Colonic mucosa (tissue), 4 donors: ENCODE measurements around the gene TMEM135. TPM values are rescaled to one million over a fixed set of nuclear protein-coding genes. Genes with fewer than 3 reads are reported as not detected.
"Not testable (repeated sequence)": the region's sequence is repeated elsewhere in the genome, so short reads cannot be mapped to it uniquely, and the experiment has no call there.

Source experiments
- DNase-seq: peaks from one replicate; pipeline ENCODE4 v3.0.0-alpha.2; 2020
- H3K27ac ChIP-seq: fragments of 200-600 bp; one replicate; pipeline ENCODE4 v1.8.0; 2021
- H3K27me3 ChIP-seq: fragments of 200-600 bp; one replicate; pipeline ENCODE4 v1.8.0; 2021
- H3K36me3 ChIP-seq: fragments of 200-600 bp; one replicate; pipeline ENCODE4 v1.8.0; 2021
- H3K4me1 ChIP-seq: fragments of 200-600 bp; one replicate; pipeline ENCODE4 v1.8.0; 2021; ENCODE audit warnings: mild to moderate bottlenecking
- H3K4me3 ChIP-seq: fragments of 200-600 bp; one replicate; pipeline ENCODE4 v1.8.0; 2021
- H3K9ac ChIP-seq, 2 donors: one replicate each; pipeline ENCODE4 v1.7.0; 2013; ENCODE audit warnings: control low read depth in 2 of 2, low read depth in 2 of 2, low read length in 2 of 2
- H3K9me3 ChIP-seq: fragments of 200-600 bp; one replicate; pipeline ENCODE4 v1.8.0; 2021
- intact Hi-C: fragments of 100-400 bp; cut with DNase I; formaldehyde crosslinking; loops from one replicate; pipeline ENCODE4 v1.14.1; 2022
- total RNA-seq, 2 donors: library from RNA; stranded (reverse); fragmentation: NEBNext Ultra II Directional in 1 of 2; extraction: Animal tissue kit (Norgen Biotek cat#: 25700) in 1 of 2; gene quantifications; one replicate each; pipeline ENCODE4 v1.2.1, GENCODE V29; 2021
- TF ChIP-seq, protein P1 (sequence below): fragments of 200-600 bp; IDR thresholded peaks from one replicate; pipeline ENCODE4 v1.8.0; 2022; ENCODE audit warnings: antibody characterized with exemption, mild to moderate bottlenecking
- donor health status: healthy.
- donor health status: DM: no; HTN: no; CAD: no.
- donor health status: DM: no; HTN: no; CAD: no.

Gene TMEM135
- total RNA-seq, 2 donors from 2014 or later: 28.8 to 41.4 TPM

DNA sequence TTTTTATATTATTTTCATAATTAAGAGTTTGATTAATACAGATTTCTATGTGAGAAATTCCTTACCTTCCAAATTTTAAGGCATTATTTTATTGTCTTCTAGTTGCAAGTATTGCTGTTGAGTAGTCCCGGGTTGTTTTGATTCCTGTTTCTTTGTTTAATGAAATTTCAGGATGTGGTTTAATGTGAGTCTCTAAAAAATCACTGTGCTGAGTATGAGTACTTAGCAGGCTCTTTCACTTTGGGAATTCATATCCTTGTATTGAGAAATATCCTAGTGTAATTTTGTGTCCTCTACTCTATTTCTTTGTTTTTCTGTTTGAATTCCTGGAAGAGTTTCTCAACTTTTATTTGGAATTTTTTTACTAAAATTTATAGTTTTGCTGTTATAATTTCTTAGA is 113.2 kb downstream of the TMEM135 start:
- TF ChIP-seq, protein P1, sequence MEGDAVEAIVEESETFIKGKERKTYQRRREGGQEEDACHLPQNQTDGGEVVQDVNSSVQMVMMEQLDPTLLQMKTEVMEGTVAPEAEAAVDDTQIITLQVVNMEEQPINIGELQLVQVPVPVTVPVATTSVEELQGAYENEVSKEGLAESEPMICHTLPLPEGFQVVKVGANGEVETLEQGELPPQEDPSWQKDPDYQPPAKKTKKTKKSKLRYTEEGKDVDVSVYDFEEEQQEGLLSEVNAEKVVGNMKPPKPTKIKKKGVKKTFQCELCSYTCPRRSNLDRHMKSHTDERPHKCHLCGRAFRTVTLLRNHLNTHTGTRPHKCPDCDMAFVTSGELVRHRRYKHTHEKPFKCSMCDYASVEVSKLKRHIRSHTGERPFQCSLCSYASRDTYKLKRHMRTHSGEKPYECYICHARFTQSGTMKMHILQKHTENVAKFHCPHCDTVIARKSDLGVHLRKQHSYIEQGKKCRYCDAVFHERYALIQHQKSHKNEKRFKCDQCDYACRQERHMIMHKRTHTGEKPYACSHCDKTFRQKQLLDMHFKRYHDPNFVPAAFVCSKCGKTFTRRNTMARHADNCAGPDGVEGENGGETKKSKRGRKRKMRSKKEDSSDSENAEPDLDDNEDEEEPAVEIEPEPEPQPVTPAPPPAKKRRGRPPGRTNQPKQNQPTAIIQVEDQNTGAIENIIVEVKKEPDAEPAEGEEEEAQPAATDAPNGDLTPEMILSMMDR: no peak
- Histone ChIP-seq H3K36me3 (no peaks in the 10 kb centered on the region), H3K9ac (no peak overlapping the region), H3K9me3 (no peaks in the 10 kb centered on the region), H3K27ac (no peak overlapping the region), H3K4me1 (no peaks in the 10 kb centered on the region), H3K4me3 (no peak overlapping the region), H3K27me3 (no peaks in the 10 kb centered on the region)
- intact Hi-C loops: no loop called here
- DNase-seq: no peak

DNA sequence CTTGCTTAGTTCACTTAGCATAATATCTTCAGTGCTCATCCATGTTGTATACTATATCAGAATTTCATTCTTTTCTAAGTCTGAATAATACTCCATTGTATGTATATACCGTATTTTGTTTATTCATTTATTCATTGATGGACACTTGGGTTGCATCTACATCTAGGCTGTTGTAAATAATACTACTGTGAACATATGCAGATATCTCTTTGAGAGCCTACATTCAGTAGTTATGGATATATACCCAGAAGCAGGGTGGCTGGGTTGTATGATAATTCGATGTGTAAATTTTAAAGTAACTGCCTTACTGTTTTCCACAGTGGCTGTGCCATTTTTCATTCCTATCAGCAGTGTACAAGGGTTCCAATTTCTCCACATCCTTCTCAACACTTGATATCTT is 116.5 kb downstream of the TMEM135 start:
- Histone ChIP-seq H3K4me1 (no peaks in the 10 kb centered on the region), H3K9me3 (no peaks in the 10 kb centered on the region), H3K9ac (no peak overlapping the region), H3K27me3 (no peaks in the 10 kb centered on the region), H3K4me3 (no peak overlapping the region), H3K27ac (no peak overlapping the region), H3K36me3 (no peaks in the 10 kb centered on the region)
- no peak for DNase-seq
- TF ChIP-seq, protein P1: no peak
- intact Hi-C loops: no loop called here

DNA sequence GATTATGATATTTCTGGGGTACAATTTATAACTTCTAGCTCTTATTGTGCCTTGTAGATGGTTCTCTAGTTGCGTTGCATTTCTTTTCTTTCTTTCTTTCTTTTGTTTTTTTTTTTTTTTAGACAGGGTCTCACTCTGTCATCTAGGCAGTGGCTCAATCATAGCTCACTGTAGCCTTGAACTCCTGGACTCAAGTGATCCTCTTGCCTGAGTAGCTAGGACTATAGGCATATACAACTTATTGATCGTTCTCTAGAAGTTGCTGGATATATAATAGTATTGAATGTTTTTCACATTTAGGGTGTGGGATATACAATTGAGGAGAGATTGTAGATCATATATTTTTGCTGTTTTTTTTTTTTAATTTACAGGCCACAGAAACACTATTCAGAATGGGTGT is 119.2 kb downstream of the TMEM135 start:
- Histone ChIP-seq H3K27ac (no peak overlapping the region), H3K27me3 (no peaks in the 10 kb centered on the region), H3K36me3 (no peaks in the 10 kb centered on the region), H3K9me3 (no peaks in the 10 kb centered on the region), H3K9ac (no peak overlapping the region), H3K4me3 (no peak overlapping the region), H3K4me1 (no peaks in the 10 kb centered on the region)
- no peak for DNase-seq
- intact Hi-C loops: no loop called here
- TF ChIP-seq, protein P1: no peak

DNA sequence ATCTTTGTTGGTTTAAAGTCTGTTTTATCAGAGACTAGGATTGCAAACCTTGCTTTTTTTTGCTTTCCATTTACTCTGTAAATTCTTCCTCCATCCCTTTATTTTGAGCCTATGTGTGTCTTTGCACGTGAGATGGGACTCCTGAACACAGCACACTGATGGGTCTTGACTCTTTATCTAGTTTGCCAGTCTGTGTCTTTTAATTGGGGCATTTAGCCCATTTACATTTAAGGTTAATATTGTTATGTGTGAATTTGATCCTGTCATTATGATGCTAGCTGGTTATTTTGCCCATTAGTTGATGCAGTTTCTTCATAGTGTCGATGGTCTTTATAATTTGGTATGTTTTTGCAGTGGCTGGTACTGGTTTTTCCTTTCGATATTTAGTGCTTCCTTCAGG is 131.3 kb downstream of the TMEM135 start:
- H3K9ac ChIP-seq, H3K36me3 ChIP-seq, DNase-seq, H3K27ac ChIP-seq, intact Hi-C loops, H3K9me3 ChIP-seq, H3K27me3 ChIP-seq, H3K4me1 ChIP-seq, H3K4me3 ChIP-seq: not testable (repeated sequence)

- Histone ChIP-seq H3K27ac (no peak overlapping the region), H3K36me3 (no peaks in the 10 kb centered on the region), H3K9me3 (no peaks in the 10 kb centered on the region), H3K4me3 (no peak overlapping the region), H3K27me3 (no peaks in the 10 kb centered on the region), H3K9ac (no peak overlapping the region), H3K4me1 (no peaks in the 10 kb centered on the region)
- intact Hi-C loops: no loop called here
- no peak for DNase-seq
- TF ChIP-seq, protein P1: no peak
Observed at GRCh38 chr11:87173185-87174039, 135.7 kb downstream of the TMEM135 start.

DNA sequence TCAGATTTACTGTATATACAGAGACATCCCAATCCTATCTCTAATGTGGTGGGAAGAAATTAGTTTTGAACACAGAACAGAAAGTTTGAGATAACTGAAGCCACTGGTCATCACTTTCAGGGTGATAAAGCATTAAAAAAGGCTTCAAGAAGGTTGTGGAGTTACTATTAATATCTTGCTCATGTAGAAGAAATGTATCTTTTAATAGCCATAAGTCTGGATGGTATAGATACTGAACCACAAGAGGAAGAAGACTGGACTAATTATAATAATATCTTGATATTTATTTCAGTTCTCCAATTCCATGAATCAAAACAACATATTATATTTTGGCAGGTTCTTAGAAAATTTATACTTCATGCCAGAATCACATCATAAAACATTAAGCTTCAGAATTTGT is 137.1 kb downstream of the TMEM135 start:
- Histone ChIP-seq H3K36me3 (no peaks in the 10 kb centered on the region), H3K27ac (no peak overlapping the region), H3K4me1 (no peaks in the 10 kb centered on the region), H3K27me3 (no peaks in the 10 kb centered on the region), H3K9me3 (no peaks in the 10 kb centered on the region), H3K9ac (no peak overlapping the region), H3K4me3 (no peak overlapping the region)
- intact Hi-C loops: no loop called here
- TF ChIP-seq, protein P1: no peak
- DNase-seq: no peak
